ENCODE measurements around the gene NEURL1. TPM values are rescaled to one million over a fixed set of nuclear protein-coding genes. Genes with fewer than 3 reads are reported as not detected.
"Not testable (repeated sequence)": the region's sequence is repeated elsewhere in the genome, so short reads cannot be mapped to it uniquely, and the experiment has no call there.

The NEURL1 gene
- total and polyA plus RNA-seq, 2 experiments from 2014 or later, result 1.1 to 1.5 TPM

- in situ Hi-C loops (cut with MboI), result loop anchor here (5.0 kb wide), 1 partner anchor 79 kb away; no protein-coding TSS in a partner anchor
- H3K4me2 ChIP-seq (ENCODE audit: unreplicated experiment), result no peak overlapping the region
- H2AFZ ChIP-seq, result no peak overlapping the region
- H3K9me3 ChIP-seq (ENCODE audit: low read depth), result no peaks in the 10 kb centered on the region
- H3F3A ChIP-seq (ENCODE audit: insufficient read depth), result peaks cover 37% of the 10 kb centered on the region
- no peak overlapping the region for H3K4me3 ChIP-seq
- no peak overlapping the region for H3K27ac ChIP-seq
- no peaks in the 10 kb centered on the region for H3K27me3 ChIP-seq (replicated peaks; ENCODE audit: insufficient read depth)
- H3K9ac ChIP-seq, result no peak overlapping the region
- no peak for DNase-seq
- no peaks in the 10 kb centered on the region for H3K9me2 ChIP-seq (ENCODE audit: insufficient read depth)
- H4K20me1 ChIP-seq (ENCODE audit: insufficient read depth), result no peaks in the 10 kb centered on the region
- TF ChIP-seq EZH2 (IDR thresholded peaks at IDR 0.05; ENCODE audit: insufficient read depth, poor library complexity, severe bottlenecking), result no peak
- TF ChIP-seq EZH2phosphoT487 (IDR thresholded peaks at IDR 0.05; ENCODE audit: insufficient read depth, low read depth), result no peak
- 0 out of 2 replicates have a peak, but pooled peaks cover 4% of the 10 kb centered on the region for H3K79me2 ChIP-seq (ENCODE audit: insufficient read depth)
- peaks cover 8% of the 10 kb centered on the region; the same call in 1 of the 2 replicates for H3K4me1 ChIP-seq (ENCODE audit: insufficient read depth)
- H3K36me3 ChIP-seq (ENCODE audit: low read depth), result peaks cover 13% of the 10 kb centered on the region; the same call in 1 of the 2 replicates
- WGBS, 2 experiments (ENCODE audit: low coverage in 1 of 2, low lambda C conversion rate in 2 of 2, missing lambda C conversion rate in 2 of 2), result 92% methylated on average over 16 of the region's 16 CpGs
Measured at GRCh38 chr10:103602852-103603155, 109.3 kb downstream of the NEURL1 start.

GRCh38 chr10:103603382-103603781 lies 109.9 kb downstream of the NEURL1 start:
- no peak for DNase-seq
- Histone ChIP-seq H3K27ac (no peak overlapping the region), H3F3A (ENCODE audit: insufficient read depth) (peaks cover 31% of the 10 kb centered on the region), H3K4me2 (ENCODE audit: unreplicated experiment) (no peak overlapping the region), H3K27me3 (replicated peaks; ENCODE audit: insufficient read depth) (no peaks in the 10 kb centered on the region), H3K9me3 (ENCODE audit: low read depth) (no peaks in the 10 kb centered on the region), H3K4me3 (no peak overlapping the region), H3K4me1 (ENCODE audit: insufficient read depth) (peaks cover 8% of the 10 kb centered on the region; the same call in 1 of the 2 replicates), H3K9me2 (ENCODE audit: insufficient read depth) (no peaks in the 10 kb centered on the region), H3K36me3 (ENCODE audit: low read depth) (peaks cover 13% of the 10 kb centered on the region; the same call in 1 of the 2 replicates), H3K9ac (no peak overlapping the region), H3K79me2 (ENCODE audit: insufficient read depth) (0 out of 2 replicates have a peak, but pooled peaks cover 4% of the 10 kb centered on the region), H2AFZ (no peak overlapping the region), H4K20me1 (ENCODE audit: insufficient read depth) (no peaks in the 10 kb centered on the region)
- WGBS, 2 experiments (ENCODE audit: low coverage in 1 of 2, low lambda C conversion rate in 2 of 2, missing lambda C conversion rate in 2 of 2), result 89 to 91% methylated on average over 19 to 23 of the region's 23 CpGs
- TF ChIP-seq EZH2phosphoT487 (IDR thresholded peaks at IDR 0.05; ENCODE audit: insufficient read depth, low read depth), result no peak
- TF ChIP-seq EZH2 (IDR thresholded peaks at IDR 0.05; ENCODE audit: insufficient read depth, poor library complexity, severe bottlenecking), result no peak
- in situ Hi-C loops (cut with MboI), result loop anchor here (5.0 kb wide), 1 partner anchor 79 kb away; no protein-coding TSS in a partner anchor

- no peak overlapping the region for H3K27ac ChIP-seq
- TF ChIP-seq EZH2 (IDR thresholded peaks at IDR 0.05; ENCODE audit: insufficient read depth, poor library complexity, severe bottlenecking) (no peak), EZH2phosphoT487 (IDR thresholded peaks at IDR 0.05; ENCODE audit: insufficient read depth, low read depth) (no peak)
- H3K9me2 ChIP-seq (ENCODE audit: insufficient read depth), result no peaks in the 10 kb centered on the region
- peak overlapping the region; percentile 21; the same call in 1 of the 2 replicates for H3K9ac ChIP-seq
- peaks cover 31% of the 10 kb centered on the region; the same call in 1 of the 2 replicates for H3K36me3 ChIP-seq (ENCODE audit: low read depth)
- H3K79me2 ChIP-seq (ENCODE audit: insufficient read depth), result 0 out of 2 replicates have a peak, but pooled peaks cover 4% of the 10 kb centered on the region
- H3K4me2 ChIP-seq (ENCODE audit: unreplicated experiment), result no peak overlapping the region
- DNase-seq, result peak; percentile 71
- no peaks in the 10 kb centered on the region for H3K27me3 ChIP-seq (replicated peaks; ENCODE audit: insufficient read depth)
- no peak overlapping the region for H3K4me3 ChIP-seq
- no peaks in the 10 kb centered on the region for H4K20me1 ChIP-seq (ENCODE audit: insufficient read depth)
- in situ Hi-C loops (cut with MboI), result no loop called here
- no peaks in the 10 kb centered on the region for H3K9me3 ChIP-seq (ENCODE audit: low read depth)
- H3K4me1 ChIP-seq (ENCODE audit: insufficient read depth), result no peaks in the 10 kb centered on the region
- no peak overlapping the region for H2AFZ ChIP-seq
- 59 to 65% methylated on average over 12 of the region's 12 CpGs for WGBS, 2 experiments (ENCODE audit: low coverage in 1 of 2, low lambda C conversion rate in 2 of 2, missing lambda C conversion rate in 2 of 2)
- H3F3A ChIP-seq (ENCODE audit: insufficient read depth), result peaks cover 27% of the 10 kb centered on the region
Measured at GRCh38 chr10:103605359-103606096, 112.0 kb downstream of the NEURL1 start.

GRCh38 chr10:103606097-103606438 lies 112.6 kb downstream of the NEURL1 start:
- in situ Hi-C loops (cut with MboI); H3K27ac ChIP-seq; H3K4me2 ChIP-seq (ENCODE audit: unreplicated experiment); H3K4me3 ChIP-seq; H3K4me1 ChIP-seq (ENCODE audit: insufficient read depth); H3K27me3 ChIP-seq (replicated peaks; ENCODE audit: insufficient read depth); H3K9me2 ChIP-seq (ENCODE audit: insufficient read depth); H3K9me3 ChIP-seq (ENCODE audit: low read depth); H4K20me1 ChIP-seq (ENCODE audit: insufficient read depth); H3K79me2 ChIP-seq (ENCODE audit: insufficient read depth); H2AFZ ChIP-seq; DNase-seq; H3K9ac ChIP-seq: not testable (repeated sequence)
- WGBS, 2 experiments (ENCODE audit: low coverage in 1 of 2, low lambda C conversion rate in 2 of 2, missing lambda C conversion rate in 2 of 2), result 80 to 85% methylated on average over 1 of the region's 1 CpG
- H3K36me3 ChIP-seq (ENCODE audit: low read depth), result peaks cover 28% of the 10 kb centered on the region; the same call in 1 of the 2 replicates
- H3F3A ChIP-seq (ENCODE audit: insufficient read depth), result peaks cover 26% of the 10 kb centered on the region

GRCh38 chr10:103607051-103607450 lies 113.5 kb downstream of the NEURL1 start:
- peaks cover 33% of the 10 kb centered on the region for H3F3A ChIP-seq (ENCODE audit: insufficient read depth)
- H3K4me2 ChIP-seq (ENCODE audit: unreplicated experiment); in situ Hi-C loops (cut with MboI); H2AFZ ChIP-seq; H3K27ac ChIP-seq; H3K9me3 ChIP-seq (ENCODE audit: low read depth); H3K27me3 ChIP-seq (replicated peaks; ENCODE audit: insufficient read depth); H3K9ac ChIP-seq; DNase-seq; H3K4me3 ChIP-seq; H4K20me1 ChIP-seq (ENCODE audit: insufficient read depth); H3K9me2 ChIP-seq (ENCODE audit: insufficient read depth); H3K4me1 ChIP-seq (ENCODE audit: insufficient read depth): not testable (repeated sequence)
- whole genome bisulfite sequencing, 2 experiments (ENCODE audit: low coverage in 1 of 2, low lambda C conversion rate in 2 of 2, missing lambda C conversion rate in 2 of 2), result 90 to 94% methylated on average over 2 to 31 of the region's 32 CpGs
- peaks cover 36% of the 10 kb centered on the region for H3K36me3 ChIP-seq (ENCODE audit: low read depth)
- peaks cover 11% of the 10 kb centered on the region; the same call in 1 of the 2 replicates for H3K79me2 ChIP-seq (ENCODE audit: insufficient read depth)

- H3K27me3 ChIP-seq (replicated peaks; ENCODE audit: insufficient read depth); H3K4me2 ChIP-seq (ENCODE audit: unreplicated experiment); H3K4me3 ChIP-seq; in situ Hi-C loops (cut with MboI); H3K27ac ChIP-seq; H3K9ac ChIP-seq; H3K9me3 ChIP-seq (ENCODE audit: low read depth); H3K9me2 ChIP-seq (ENCODE audit: insufficient read depth); H4K20me1 ChIP-seq (ENCODE audit: insufficient read depth); H2AFZ ChIP-seq; DNase-seq: not testable (repeated sequence)
- Histone ChIP-seq H3K79me2 (ENCODE audit: insufficient read depth) (peaks cover 12% of the 10 kb centered on the region; the same call in 1 of the 2 replicates), H3K36me3 (ENCODE audit: low read depth) (peaks cover 35% of the 10 kb centered on the region), H3F3A (ENCODE audit: insufficient read depth) (peaks cover 35% of the 10 kb centered on the region), H3K4me1 (ENCODE audit: insufficient read depth) (peaks cover 13% of the 10 kb centered on the region)
- 86 to 91% methylated on average over 10 to 11 of the region's 11 CpGs for WGBS, 2 experiments (ENCODE audit: low coverage in 1 of 2, low lambda C conversion rate in 2 of 2, missing lambda C conversion rate in 2 of 2)
Measured at GRCh38 chr10:103608056-103608455, 114.6 kb downstream of the NEURL1 start.

Measured in GM23248 (cell line).